ENCODE measurements around the gene EFNA4. TPM values are rescaled to one million over a fixed set of nuclear protein-coding genes. Genes with fewer than 3 reads are reported as not detected.

Gene EFNA4
- total and polyA plus RNA-seq, 9 of the 15 experiments (the other 6 are each of a cell fraction or from before 2014, with no cell fraction given): 0.68 to 7.4 (median 6.1) TPM

DNA sequence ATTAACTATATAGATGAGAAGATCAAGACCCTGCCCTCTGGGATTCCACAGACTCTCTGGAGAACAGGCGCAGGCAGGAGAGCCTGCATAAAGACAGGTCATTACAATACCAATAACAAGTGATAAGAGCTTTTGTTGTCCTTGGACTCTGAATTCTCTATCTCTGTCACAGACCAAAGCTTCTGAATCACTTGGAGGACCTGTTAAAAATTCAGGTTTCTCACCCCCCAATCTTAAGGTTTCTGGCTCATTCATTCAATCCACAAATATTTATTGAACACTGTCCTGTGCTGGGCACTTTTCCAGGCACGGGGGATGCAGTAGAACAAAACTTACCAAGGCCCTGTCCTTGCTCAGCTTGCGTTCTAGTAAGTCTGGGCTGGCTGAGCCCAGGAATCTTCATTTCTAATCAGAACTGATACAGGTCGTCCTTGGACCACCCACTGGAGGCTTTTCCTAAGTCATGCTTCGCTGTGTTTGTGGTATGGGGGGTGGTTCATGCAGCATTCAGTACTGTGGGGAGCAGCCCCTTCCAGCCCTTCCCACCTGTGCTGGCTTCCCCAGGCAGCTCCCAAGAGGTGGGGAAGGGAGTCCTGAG is 1.4 kb downstream of the EFNA4 start (continued):
- TF ChIP-seq ILF3 (IDR thresholded peaks at IDR 0.05; ENCODE audit: borderline replicate concordance) (no peak), SMAD2 (IDR thresholded peaks at IDR 0.05; ENCODE audit: low read depth, low read length) (no peak), ZBED1 (IDR thresholded peaks at IDR 0.05) (no peak), MAFG (tag; conservative IDR thresholded peaks at IDR 0.05) (no peak), MYC (IDR thresholded peaks at IDR 0.05; ENCODE audit: low read depth, low read length) (no peak), MYC (CRISPR knock-in tag; IDR thresholded peaks at IDR 0.05; ENCODE audit: borderline replicate concordance, low read depth) (no peak), ZNF239 (CRISPR knock-in tag; IDR thresholded peaks at IDR 0.05) (no peak), CEBPG (CRISPR knock-in tag; IDR thresholded peaks at IDR 0.05) (no peak), CEBPG (tag; conservative IDR thresholded peaks at IDR 0.05 in 1 of 2, IDR thresholded peaks at IDR 0.05 in 1 of 2) (no peak)

- peaks cover 41 to 71% of the 10 kb centered on the region in 2 experiments for H3K4me1 ChIP-seq (replicated peaks in 1 of 2; ENCODE audit: control insufficient read depth in 2 of 2, insufficient read depth in 2 of 2, low read length in 2 of 2)
- FAIRE-seq: no peak
- in situ Hi-C loops (cut with MboI) (no loop called here), intact Hi-C loops (cut with micrococcal nuclease) (no loop called here)
- peaks cover 9% of the 10 kb centered on the region; the same call in 2 of the 3 replicates for H3K79me2 ChIP-seq (ENCODE audit: control insufficient read depth, insufficient read depth, low read length)
- ChIA-PET POLR2A (interaction anchor here (0.6 kb wide), 1 partner anchor 13 kb away, joined by 3 read pairs; no protein-coding TSS in a partner anchor), CTCF (ENCODE audit: low intra/inter-chr PET ratio) (no interaction called here)
- H3K27ac ChIP-seq (ENCODE audit: extremely low read depth, low read depth, low read length): no peak overlapping the region
- H4K20me1 ChIP-seq (replicated peaks; ENCODE audit: control insufficient read depth, insufficient read depth, low read length): no peaks in the 10 kb centered on the region; the same call in 1 of the 2 replicates
- no peaks in the 10 kb centered on the region for H3K9me3 ChIP-seq (replicated peaks; ENCODE audit: control insufficient read depth, insufficient read depth, low read depth, low read length)
- H3K9me1 ChIP-seq (ENCODE audit: control insufficient read depth, insufficient read depth, low read length): peaks cover 6% of the 10 kb centered on the region
- no peak overlapping the region for H2AFZ ChIP-seq (ENCODE audit: low read depth, low read length)
- H3K9ac ChIP-seq (ENCODE audit: insufficient read depth in 1 of 2, low read depth in 2 of 2, low read length in 2 of 2): peak overlapping the region in 1 of 2 experiments; percentile 64; a peak in 2 of 4 replicates
- no peak for ATAC-seq
- DNase-seq (ENCODE audit: extremely low read depth in 1 of 4, low spot score in 3 of 4): no peak
- H3K4me3 ChIP-seq: no peak overlapping the region
- no TSS peak for BruUV-seq (replicated peaks)
- 71% methylated on average over 7 of the region's 8 CpGs for WGBS (ENCODE audit: insufficient coverage, low coverage, missing lambda C conversion rate)
- peaks cover 17% of the 10 kb centered on the region; the same call in 1 of the 3 replicates for H3K36me3 ChIP-seq (ENCODE audit: control insufficient read depth, insufficient read depth, low read length)
- H3K27me3 ChIP-seq (ENCODE audit: control insufficient read depth in 2 of 2, insufficient read depth in 2 of 2, low read length in 2 of 2): no peaks in the 10 kb centered on the region
- H3K4me2 ChIP-seq (ENCODE audit: insufficient read depth, low read length): no peak overlapping the region
- TF ChIP-seq IRF9 (tag; IDR thresholded peaks at IDR 0.05): no peak
- TF ChIP-seq CREB5 (CRISPR knock-in tag; IDR thresholded peaks at IDR 0.05): no peak
- TF ChIP-seq CBX8 (IDR thresholded peaks at IDR 0.05; ENCODE audit: borderline replicate concordance, extremely low read depth, low read depth, low read length, poor library complexity, severe bottlenecking): no peak
- TF ChIP-seq IRF1 (CRISPR knock-in tag; IDR thresholded peaks at IDR 0.05; ENCODE audit: borderline replicate concordance): no peak
- TF ChIP-seq CEBPG (CRISPR knock-in tag; IDR thresholded peaks at IDR 0.05): no peak
- no peak for TF ChIP-seq CEBPG (tag; conservative IDR thresholded peaks at IDR 0.05 in 1 of 2, IDR thresholded peaks at IDR 0.05 in 1 of 2)
- TF ChIP-seq UBTF (IDR thresholded peaks at IDR 0.05; ENCODE audit: borderline replicate concordance in 1 of 2, low read depth in 2 of 2, low read length in 2 of 2): no peak
These were observed 3.2 kb downstream of the EFNA4 start for GRCh38 chr1:155066777-155067176.

Measured in K562 (cell line).